Left lung (tissue), 14 donors: ENCODE results near the gene ADPRH. TPM values are rescaled to one million over a fixed set of nuclear protein-coding genes. Genes with fewer than 3 reads are reported as not detected.

Experiments
- ATAC-seq: fragments of 200-7000 bp; cut with Tn5 transposase; one replicate; pipeline ENCODE4 v1.9.1; 2020; ENCODE audit warnings: moderate library complexity
- DNase-seq, 4 donors: peaks; one replicate each; pipeline ENCODE4 v3.0.0-alpha.2; 2013 to 2020
- H3K27ac ChIP-seq, 2 donors: fragments of 200-600 bp; sonication (generic) in 1 of 2; one replicate each; pipeline versions ENCODE4 v1.5.0 to v1.8.0; 2020 to 2021
- H3K27me3 ChIP-seq, 2 donors: fragments of 200-600 bp; sonication (generic) in 1 of 2; one replicate each; pipeline versions ENCODE4 v1.5.0 to v1.8.0; 2020 to 2021
- H3K36me3 ChIP-seq, 2 donors: fragments of 200-600 bp; sonication (generic) in 1 of 2; one replicate each; pipeline versions ENCODE4 v1.5.0 to v1.8.0; 2020 to 2021
- H3K4me1 ChIP-seq, 2 donors: fragments of 200-600 bp; one replicate each; pipeline ENCODE4 v1.8.0; 2021
- H3K4me3 ChIP-seq, 2 donors: fragments of 200-600 bp; sonication (generic) in 1 of 2; one replicate each; pipeline versions ENCODE4 v1.5.0 to v1.8.0; 2020 to 2021; ENCODE audit warnings: mild to moderate bottlenecking in 1 of 2
- H3K9me3 ChIP-seq, 2 donors: fragments of 200-600 bp; sonication (generic) in 1 of 2; one replicate each; pipeline versions ENCODE4 v1.5.0 to v1.8.0; 2020 to 2021
- intact Hi-C, 2 donors: fragments of 100-400 bp; cut with DNase I; formaldehyde crosslinking; loops; one replicate each; pipeline versions ENCODE4 v1.11.2 to v1.14.2; 2022
- long read RNA-seq, 12 donors: library from polyadenylated mRNA in 2 of 12; unstranded in 2 of 12; transcript quantifications; one replicate each; pipeline ENCODE4 v2.0.0 and lab custom pipeline, GENCODE V29; 2019 to 2026
- polyA plus RNA-seq, 6 donors: library from polyadenylated mRNA; unstranded; fragments of 120-200 nt; gene quantifications; one replicate each; pipeline ENCODE4 v1.2.1, GENCODE V29; 2013; ENCODE audit not compliant: insufficient read length in 6 of 6
- total RNA-seq, 2 donors: library from RNA; stranded (reverse); fragmentation: NEBNext Ultra II Directional; extraction: Animal tissue kit (Norgen Biotek cat#: 25700); gene quantifications; one replicate each; pipeline ENCODE4 v1.2.1, GENCODE V29; 2021
- TF ChIP-seq, protein P1 (sequence below), 2 donors: fragments of 200-600 bp; sonication (generic) in 1 of 2; IDR thresholded peaks; one replicate each; pipeline versions ENCODE4 v1.5.0 to v1.8.0; 2021; ENCODE audit warnings: antibody characterized with exemption in 2 of 2
- donor health status: DM: no; HTN: yes; CAD: no.
- donor health status: DM: no; HTN: no; CAD: no.

ADPRH gene
- 10 to 100 TPM; 18.7 to 24.0 TPM for total RNA-seq
- polyA plus RNA-seq = 10 to 100 TPM in 4 of 6 donors, 1 to 10 TPM in 2; 9.5 to 13.3 (median 12.6) TPM
- long read RNA-seq, donor 1 = 0 reads
- long read RNA-seq, donor 2 = 0 reads
- long read RNA-seq, donor 3 = 0 reads
- long read RNA-seq, donor 4, partial matches to known transcripts = 0 of 1 reads
- long read RNA-seq, donor 4, other reads (novel, unspliced or antisense) = 0 of 1 reads
- long read RNA-seq, donor 5, partial matches to known transcripts = 0 of 1 reads
- long read RNA-seq, donor 5, other reads (novel, unspliced or antisense) = 0 of 1 reads
- long read RNA-seq, donor 6 = 0 reads
- long read RNA-seq, donor 7 = 0 reads
- long read RNA-seq, donor 8, partial matches to known transcripts = 0 of 5 reads
- long read RNA-seq, donor 8, other reads (novel, unspliced or antisense) = 0 of 5 reads
- long read RNA-seq, donor 9 = 0 reads
- long read RNA-seq, donor 10, partial matches to known transcripts = 1 of 5 reads
- long read RNA-seq, donor 10, other reads (novel, unspliced or antisense) = 2 of 5 reads
- long read RNA-seq, donor 11 = 0 reads
- long read RNA-seq, donor 12, partial matches to known transcripts = 0 of 3 reads
- long read RNA-seq, donor 12, other reads (novel, unspliced or antisense) = 0 of 3 reads

GRCh38 chr3:119579366-119580066, at the start of gene ADPRH:
TSS of gene ADPRH (plus strand) at chr3:119579492. CDS start at chr3:119582170, 2,678 bp downstream.
- DNase-seq (peak; percentile 70 to 97 (median 86)), ATAC-seq (peak; percentile 96)
- Histone ChIP-seq H3K4me3 (peak within 1 kb of the TSS; percentile 36 to 57), H3K4me1 (peaks cover 12 to 34% of the 10 kb centered on the region in 2 donors), H3K36me3 (peaks cover 0 to 5% of the 10 kb centered on the region in 2 donors), H3K27ac (peak within 1 kb of the TSS; percentile 90 to 96), H3K9me3 (no peaks in the 10 kb centered on the region), H3K27me3 (no peaks in the 10 kb centered on the region)
- TF ChIP-seq, protein P1, sequence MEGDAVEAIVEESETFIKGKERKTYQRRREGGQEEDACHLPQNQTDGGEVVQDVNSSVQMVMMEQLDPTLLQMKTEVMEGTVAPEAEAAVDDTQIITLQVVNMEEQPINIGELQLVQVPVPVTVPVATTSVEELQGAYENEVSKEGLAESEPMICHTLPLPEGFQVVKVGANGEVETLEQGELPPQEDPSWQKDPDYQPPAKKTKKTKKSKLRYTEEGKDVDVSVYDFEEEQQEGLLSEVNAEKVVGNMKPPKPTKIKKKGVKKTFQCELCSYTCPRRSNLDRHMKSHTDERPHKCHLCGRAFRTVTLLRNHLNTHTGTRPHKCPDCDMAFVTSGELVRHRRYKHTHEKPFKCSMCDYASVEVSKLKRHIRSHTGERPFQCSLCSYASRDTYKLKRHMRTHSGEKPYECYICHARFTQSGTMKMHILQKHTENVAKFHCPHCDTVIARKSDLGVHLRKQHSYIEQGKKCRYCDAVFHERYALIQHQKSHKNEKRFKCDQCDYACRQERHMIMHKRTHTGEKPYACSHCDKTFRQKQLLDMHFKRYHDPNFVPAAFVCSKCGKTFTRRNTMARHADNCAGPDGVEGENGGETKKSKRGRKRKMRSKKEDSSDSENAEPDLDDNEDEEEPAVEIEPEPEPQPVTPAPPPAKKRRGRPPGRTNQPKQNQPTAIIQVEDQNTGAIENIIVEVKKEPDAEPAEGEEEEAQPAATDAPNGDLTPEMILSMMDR (IDR thresholded peaks at IDR 0.05) = no peak
- intact Hi-C loops = no loop called here

DNA sequence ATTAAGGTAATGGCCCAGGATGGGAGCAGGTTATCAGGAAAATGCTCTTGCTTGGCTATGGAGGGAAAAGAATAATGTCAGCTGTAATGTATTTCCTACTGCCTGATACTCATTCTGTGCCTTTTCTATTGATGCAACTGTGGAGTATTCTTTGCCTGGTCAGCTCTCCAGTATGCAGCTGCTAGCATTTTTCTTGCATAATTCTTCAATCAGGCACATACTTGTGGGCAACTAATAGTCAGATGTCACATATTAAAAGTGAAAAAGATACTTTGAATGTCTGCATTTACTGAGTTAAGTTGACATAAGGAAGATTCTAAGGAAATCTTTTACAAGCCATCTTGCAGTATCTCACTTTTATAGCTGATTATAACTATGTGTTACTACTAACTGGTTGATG, 49.4 kb upstream of the ADPRH start:
- H3K27ac ChIP-seq = no peak overlapping the region
- H3K9me3 ChIP-seq = no peaks in the 10 kb centered on the region
- peak; percentile 48 for ATAC-seq
- DNase-seq = peak in 1 of 4 donors; percentile 57
- H3K4me1 ChIP-seq = no peaks in the 10 kb centered on the region
- no peak overlapping the region for H3K4me3 ChIP-seq
- intact Hi-C loops = no loop called here
- TF ChIP-seq, protein P1 (IDR thresholded peaks at IDR 0.05) = no peak
- H3K27me3 ChIP-seq = no peaks in the 10 kb centered on the region
- peaks cover 0 to 18% of the 10 kb centered on the region in 2 donors for H3K36me3 ChIP-seq

- DNase-seq = peak in 2 of 4 donors; percentile 81 to 85
- ATAC-seq = peak; percentile 30
- intact Hi-C loops = no loop called here
- Histone ChIP-seq H3K4me3 (no peak overlapping the region), H3K27ac (no peak overlapping the region), H3K36me3 (peaks cover 0 to 13% of the 10 kb centered on the region in 2 donors), H3K4me1 (no peaks in the 10 kb centered on the region), H3K27me3 (no peaks in the 10 kb centered on the region), H3K9me3 (no peaks in the 10 kb centered on the region)
- TF ChIP-seq, protein P1 (IDR thresholded peaks at IDR 0.05) = no peak
Observed at GRCh38 chr3:119530456-119530855, 48.8 kb upstream of the ADPRH start.

DNA sequence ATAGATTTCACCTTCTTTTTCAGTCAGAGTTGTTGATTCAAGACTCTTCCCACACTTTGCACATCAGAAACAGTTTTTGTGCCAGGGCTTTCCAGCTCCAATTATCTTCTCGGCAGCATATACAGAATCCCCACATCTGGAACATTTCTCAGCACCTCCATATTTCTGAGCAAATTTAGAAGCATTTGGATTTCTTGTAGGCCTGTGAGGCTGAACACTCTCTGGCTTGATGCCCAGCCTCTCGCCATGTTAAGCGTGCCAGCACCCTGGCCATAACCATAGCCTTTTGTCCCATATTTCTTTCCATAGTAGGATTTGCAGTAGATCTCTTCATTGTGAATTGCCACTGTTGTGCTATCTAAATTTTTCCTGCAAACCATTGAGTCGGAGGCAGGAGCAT, 48.1 kb upstream of the ADPRH start:
- no peak for ATAC-seq
- H3K4me3 ChIP-seq = no peak overlapping the region

More for the DNA sequence above, 48.1 kb upstream of the ADPRH start:
- no peaks in the 10 kb centered on the region for H3K27me3 ChIP-seq
- intact Hi-C loops = no loop called here
- peaks cover 0 to 8% of the 10 kb centered on the region in 2 donors for H3K36me3 ChIP-seq
- DNase-seq = peak in 2 of 4 donors; percentile 77 to 84
- no peak overlapping the region for H3K27ac ChIP-seq
- TF ChIP-seq, protein P1 (IDR thresholded peaks at IDR 0.05) = no peak
- H3K4me1 ChIP-seq = no peaks in the 10 kb centered on the region
- H3K9me3 ChIP-seq = no peaks in the 10 kb centered on the region
